GM12878 (cell line): ENCODE results near the gene MEF2C. TPM values are rescaled to one million over a fixed set of nuclear protein-coding genes. Genes with fewer than 3 reads are reported as not detected.

ENCODE experiments used
- ASH2L ChIP-seq: fragments of 300-600, 200-600 bp; sonication (generic); IDR thresholded peaks from 2 replicates; pipeline ENCODE4 v1.6.1; 2017; ENCODE audit warnings: low read depth, mild to moderate bottlenecking, borderline replicate concordance
- BCL11A ChIP-seq: IDR thresholded peaks from 2 replicates; pipeline ENCODE4 v1.6.1; 2011; ENCODE audit warnings: low read depth, low read length
- BHLHE40 ChIP-seq, 2 experiments: fragments of 450-650 bp in 1 of 2; IDR thresholded peaks; 2 replicates each; pipeline ENCODE4 v1.6.1; 2011 to 2017; ENCODE audit warnings: low read depth in 2 of 2, borderline replicate concordance in 1 of 2, improper control_type of control experiment in 1 of 2, low read length in 1 of 2, mild to moderate bottlenecking in 1 of 2
- CHD4 ChIP-seq: fragments of 200-600 bp; sonication (generic); IDR thresholded peaks from 2 replicates; pipeline ENCODE4 v1.6.1; 2016; ENCODE audit warnings: mild to moderate bottlenecking
- EGR1 ChIP-seq, 2 experiments: IDR thresholded peaks; 1 replicate in 1 of 2; 2 replicates in 1 of 2; pipeline ENCODE4 v1.6.1; 2011 to 2012; ENCODE audit warnings: low read depth in 2 of 2, low read length in 2 of 2, borderline replicate concordance in 1 of 2, mild to moderate bottlenecking in 1 of 2, moderate library complexity in 1 of 2
- FOXK2 ChIP-seq: fragments of 450-650 bp; IDR thresholded peaks from 2 replicates; pipeline ENCODE4 v1.6.1; 2017; ENCODE audit warnings: mild to moderate bottlenecking, moderate library complexity
- HDGF ChIP-seq: fragments of 450-650 bp; IDR thresholded peaks from 2 replicates; pipeline ENCODE4 v1.6.1; 2016; ENCODE audit warnings: antibody characterized with exemption
- IRF3 ChIP-seq: fragments of 450-650 bp; IDR thresholded peaks from 2 replicates; pipeline ENCODE4 v1.6.1; 2014; ENCODE audit warnings: mild to moderate bottlenecking
- NKRF ChIP-seq: fragments of 450-650 bp; conservative IDR thresholded peaks from 2 replicates; pipeline ENCODE4 v1.6.1; 2017; ENCODE audit warnings: mild to moderate bottlenecking, moderate library complexity
- SIX5 ChIP-seq: IDR thresholded peaks from 2 replicates; pipeline ENCODE4 v1.6.1; 2011; ENCODE audit warnings: mild to moderate bottlenecking, low read depth, low read length, moderate library complexity; ENCODE audit not compliant: severe bottlenecking
- SP1 ChIP-seq: IDR thresholded peaks from one replicate; pipeline ENCODE4 v1.6.1; 2011; ENCODE audit warnings: low read depth, low read length
- TBL1XR1 ChIP-seq: IDR thresholded peaks from 2 replicates; pipeline ENCODE4 v1.6.1; 2012; ENCODE audit warnings: low read depth, low read length, improper control_type of control experiment
- ZBED1 ChIP-seq: IDR thresholded peaks from 2 replicates; pipeline ENCODE4 v1.6.1; 2016; ENCODE audit warnings: borderline replicate concordance
- ZBTB11 ChIP-seq: fragments of 450-650 bp; formaldehyde crosslinking; IDR thresholded peaks from 2 replicates; pipeline ENCODE4 v1.5.0; 2022; ENCODE audit warnings: mild to moderate bottlenecking, missing genetic modification characterization
- ZNF274 ChIP-seq: IDR thresholded peaks from one replicate; pipeline ENCODE4 v1.8.0; 2011; ENCODE audit not compliant: insufficient read length, insufficient read depth
- ZNF622 ChIP-seq: fragments of 450-650 bp; IDR thresholded peaks from 2 replicates; pipeline ENCODE4 v1.6.1; 2017; ENCODE audit warnings: mild to moderate bottlenecking, inconsistent platforms
- polyA plus RNA-seq, 11 experiments: library from polyadenylated mRNA; depleted of rRNA in 4 of 11; unstranded in 6 of 11; stranded (reverse) in 5 of 11; fragments of >200 nt; fragmentation: Nextera tagmentation in 4 of 11; fragmentation: Illumina TruSeq in 1 of 11; extraction: Ambion mirVana in 4 of 11; extraction: Trizol in 1 of 11; gene quantifications; 1 replicate in 1 of 11; 2 replicates in 10 of 11; pipeline versions ENCODE4 v1.2.1 to v1.2.3, GENCODE V29; 2011 to 2016; ENCODE audit warnings: inconsistent platforms in 2 of 11, missing spikeins in 2 of 11, low read depth in 1 of 11
- total RNA-seq, 4 experiments: library from RNA; depleted of rRNA in 3 of 4; stranded (reverse); fragments of >200 nt in 3 of 4; fragmentation: Illumina TruSeq in 1 of 4; extraction: Trizol in 1 of 4; gene quantifications; 2 replicates each; pipeline versions ENCODE4 v1.2.1 to v1.2.3, GENCODE V29; 2013 to 2021
- TF ChIP-seq, protein P1 (sequence below): fragments of 150-350 bp; IDR thresholded peaks from 2 replicates; pipeline ENCODE4 v1.6.1; 2014; ENCODE audit warnings: mild to moderate bottlenecking, low read depth, low read length
- TF ChIP-seq, protein P2 (sequence below): IDR thresholded peaks from 2 replicates; pipeline ENCODE4 v1.6.1; 2011; ENCODE audit warnings: borderline replicate concordance, low read depth, mild to moderate bottlenecking, moderate library complexity, low read length; ENCODE audit not compliant: insufficient read depth, poor library complexity, severe bottlenecking

MEF2C gene
- total and polyA plus RNA-seq, 10 of the 15 experiments (the other 5 are each of a cell fraction or from before 2014, with no cell fraction given): 104 to 225 (median 180) TPM

GRCh38 chr5:88889189-88890069, 6.4 kb upstream of the MEF2C start (continued):
- 0 out of 2 replicates have a peak, but pooled peaks have one; percentile 9 for TF ChIP-seq BCL11A
- TF ChIP-seq ZNF622: no peak
- TF ChIP-seq, protein P1, sequence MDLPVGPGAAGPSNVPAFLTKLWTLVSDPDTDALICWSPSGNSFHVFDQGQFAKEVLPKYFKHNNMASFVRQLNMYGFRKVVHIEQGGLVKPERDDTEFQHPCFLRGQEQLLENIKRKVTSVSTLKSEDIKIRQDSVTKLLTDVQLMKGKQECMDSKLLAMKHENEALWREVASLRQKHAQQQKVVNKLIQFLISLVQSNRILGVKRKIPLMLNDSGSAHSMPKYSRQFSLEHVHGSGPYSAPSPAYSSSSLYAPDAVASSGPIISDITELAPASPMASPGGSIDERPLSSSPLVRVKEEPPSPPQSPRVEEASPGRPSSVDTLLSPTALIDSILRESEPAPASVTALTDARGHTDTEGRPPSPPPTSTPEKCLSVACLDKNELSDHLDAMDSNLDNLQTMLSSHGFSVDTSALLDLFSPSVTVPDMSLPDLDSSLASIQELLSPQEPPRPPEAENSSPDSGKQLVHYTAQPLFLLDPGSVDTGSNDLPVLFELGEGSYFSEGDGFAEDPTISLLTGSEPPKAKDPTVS: no peak
- TF ChIP-seq NKRF: no peak; the same call in 1 of the 2 replicates
- TF ChIP-seq SP1: no peak
- TF ChIP-seq ZNF274: no peak
- TF ChIP-seq ASH2L: peak; percentile 73; the same call in 1 of the 2 replicates
- TF ChIP-seq FOXK2: no peak
- peak in 1 of 2 experiments; percentile 44; a peak in 1 of 3 replicates for TF ChIP-seq EGR1 (IDR thresholded peaks at IDR 0.05; ENCODE audit: borderline replicate concordance in 1 of 2, low read depth in 2 of 2, low read length in 2 of 2)
- TF ChIP-seq CHD4: no peak
- TF ChIP-seq HDGF: 0 out of 2 replicates have a peak, but pooled peaks have one; percentile 54
- TF ChIP-seq IRF3: no peak
- TF ChIP-seq, protein P2, sequence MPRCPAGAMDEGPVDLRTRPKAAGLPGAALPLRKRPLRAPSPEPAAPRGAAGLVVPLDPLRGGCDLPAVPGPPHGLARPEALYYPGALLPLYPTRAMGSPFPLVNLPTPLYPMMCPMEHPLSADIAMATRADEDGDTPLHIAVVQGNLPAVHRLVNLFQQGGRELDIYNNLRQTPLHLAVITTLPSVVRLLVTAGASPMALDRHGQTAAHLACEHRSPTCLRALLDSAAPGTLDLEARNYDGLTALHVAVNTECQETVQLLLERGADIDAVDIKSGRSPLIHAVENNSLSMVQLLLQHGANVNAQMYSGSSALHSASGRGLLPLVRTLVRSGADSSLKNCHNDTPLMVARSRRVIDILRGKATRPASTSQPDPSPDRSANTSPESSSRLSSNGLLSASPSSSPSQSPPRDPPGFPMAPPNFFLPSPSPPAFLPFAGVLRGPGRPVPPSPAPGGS: no peak
- TF ChIP-seq BHLHE40 (IDR thresholded peaks at IDR 0.05; ENCODE audit: borderline replicate concordance in 1 of 2, low read depth in 2 of 2, low read length in 1 of 2): peak; percentile 65 to 81
- no peak for TF ChIP-seq TBL1XR1
- TF ChIP-seq SIX5: no peak
- no peak; the same call in 1 of the 2 replicates for TF ChIP-seq ZBED1
- TF ChIP-seq ZBTB11 (CRISPR knock-in tag): no peak
